Fibroblast of lung (primary cell): Measurements from ENCODE around the gene TP73. TPM values are rescaled to one million over a fixed set of nuclear protein-coding genes. Genes with fewer than 3 reads are reported as not detected.

ENCODE experiments used
- DNase-seq, 2 donors: peaks; one replicate each; pipeline versions ENCODE4 v3.0.0 to v3.0.0-alpha.2; 2010; ENCODE audit warnings: low read depth in 2 of 2
- H2AFZ ChIP-seq: 2 replicates; pipeline ENCODE4 v1.5.1; 2012; ENCODE audit warnings: low read length, control low read depth, inconsistent platforms
- H3K27ac ChIP-seq: 2 replicates; pipeline ENCODE4 v1.5.1; 2011; ENCODE audit warnings: low read length, control low read depth; ENCODE audit not compliant: insufficient read depth
- H3K27me3 ChIP-seq: 2 replicates; pipeline ENCODE4 v1.5.1; 2011; ENCODE audit warnings: mild to moderate bottlenecking, low read length; ENCODE audit not compliant: control insufficient read depth, insufficient read depth
- H3K36me3 ChIP-seq: 2 replicates; pipeline ENCODE4 v1.5.1; 2011; ENCODE audit warnings: low read length; ENCODE audit not compliant: control insufficient read depth, insufficient read depth
- H3K4me1 ChIP-seq: 2 replicates; pipeline ENCODE4 v1.5.1; 2011; ENCODE audit warnings: low read length; ENCODE audit not compliant: control insufficient read depth, insufficient read depth; ENCODE audit errors: extremely low read depth
- H3K4me2 ChIP-seq: 2 replicates; pipeline ENCODE4 v1.5.1; 2011; ENCODE audit warnings: low read length, control low read depth; ENCODE audit not compliant: insufficient read depth; ENCODE audit errors: extremely low read depth
- H3K4me3 ChIP-seq, 4 experiments: fragments of 200-600 bp in 1 of 4; sonication (generic) in 1 of 4; replicated peaks in 1 of 4; 2 replicates each; pipeline ENCODE4 v1.5.1; 2011 to 2016; ENCODE audit warnings: low read length in 4 of 4, low read depth in 3 of 4, mild to moderate bottlenecking in 3 of 4, control low read depth in 2 of 4, inconsistent platforms in 1 of 4, mixed read lengths in 1 of 4; ENCODE audit not compliant: insufficient read depth in 1 of 4; ENCODE audit errors: control extremely low read depth in 1 of 4
- H3K79me2 ChIP-seq: 2 replicates; pipeline ENCODE4 v1.5.1; 2012; ENCODE audit warnings: mild to moderate bottlenecking, low read length, inconsistent platforms; ENCODE audit not compliant: control insufficient read depth, insufficient read depth
- H3K9ac ChIP-seq: 2 replicates; pipeline ENCODE4 v1.5.1; 2011; ENCODE audit warnings: mild to moderate bottlenecking, low read length, control low read depth; ENCODE audit not compliant: insufficient read depth
- H3K9me3 ChIP-seq: 2 replicates; pipeline ENCODE4 v1.5.1; 2012; ENCODE audit warnings: low read depth, low read length; ENCODE audit not compliant: control insufficient read depth, insufficient read depth
- H4K20me1 ChIP-seq: 2 replicates; pipeline ENCODE4 v1.5.1; 2011; ENCODE audit warnings: low read length; ENCODE audit not compliant: control insufficient read depth, insufficient read depth; ENCODE audit errors: extremely low read depth
- EZH2 ChIP-seq: IDR thresholded peaks from 2 replicates; pipeline ENCODE4 v1.5.1; 2012; ENCODE audit warnings: low read length, control low read depth, mild to moderate bottlenecking; ENCODE audit errors: missing control alignments
- polyA plus RNA-seq, 2 donors: library from polyadenylated mRNA; depleted of rRNA in 1 of 2; stranded (reverse) in 1 of 2; unstranded in 1 of 2; fragments of >200 nt; gene quantifications; 2 replicates each; pipeline ENCODE4 v1.2.1, GENCODE V29; 2011 to 2012; ENCODE audit warnings: missing spikeins in 1 of 2
- total RNA-seq: library from RNA; depleted of rRNA; stranded (reverse); fragments of >200 nt; gene quantifications from 2 replicates; pipeline ENCODE4 v1.2.1, GENCODE V29; 2014
- TF ChIP-seq, protein P1 (sequence below), 2 donors: IDR thresholded peaks in 1 of 2; conservative IDR thresholded peaks in 1 of 2; 1 replicate in 1 of 2; 2 replicates in 1 of 2; pipeline ENCODE4 v1.5.1; 2011 to 2012; ENCODE audit warnings: low read length in 2 of 2, control low read depth in 1 of 2, inconsistent platforms in 1 of 2, low read depth in 1 of 2, mild to moderate bottlenecking in 1 of 2

Gene TP73
- total and polyA plus RNA-seq, 2 donors (not counting 1 experiment from before 2014, with no cell fraction given), result not detected

GRCh38 chr1:3677484-3677883, 25.2 kb downstream of the TP73 start:
- no peak for TF ChIP-seq EZH2
- TF ChIP-seq, protein P1, sequence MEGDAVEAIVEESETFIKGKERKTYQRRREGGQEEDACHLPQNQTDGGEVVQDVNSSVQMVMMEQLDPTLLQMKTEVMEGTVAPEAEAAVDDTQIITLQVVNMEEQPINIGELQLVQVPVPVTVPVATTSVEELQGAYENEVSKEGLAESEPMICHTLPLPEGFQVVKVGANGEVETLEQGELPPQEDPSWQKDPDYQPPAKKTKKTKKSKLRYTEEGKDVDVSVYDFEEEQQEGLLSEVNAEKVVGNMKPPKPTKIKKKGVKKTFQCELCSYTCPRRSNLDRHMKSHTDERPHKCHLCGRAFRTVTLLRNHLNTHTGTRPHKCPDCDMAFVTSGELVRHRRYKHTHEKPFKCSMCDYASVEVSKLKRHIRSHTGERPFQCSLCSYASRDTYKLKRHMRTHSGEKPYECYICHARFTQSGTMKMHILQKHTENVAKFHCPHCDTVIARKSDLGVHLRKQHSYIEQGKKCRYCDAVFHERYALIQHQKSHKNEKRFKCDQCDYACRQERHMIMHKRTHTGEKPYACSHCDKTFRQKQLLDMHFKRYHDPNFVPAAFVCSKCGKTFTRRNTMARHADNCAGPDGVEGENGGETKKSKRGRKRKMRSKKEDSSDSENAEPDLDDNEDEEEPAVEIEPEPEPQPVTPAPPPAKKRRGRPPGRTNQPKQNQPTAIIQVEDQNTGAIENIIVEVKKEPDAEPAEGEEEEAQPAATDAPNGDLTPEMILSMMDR (conservative IDR thresholded peaks at IDR 0.05 in 1 of 2, IDR thresholded peaks at IDR 0.05 in 1 of 2; ENCODE audit: low read depth in 1 of 2, low read length in 2 of 2), result no peak

DNA sequence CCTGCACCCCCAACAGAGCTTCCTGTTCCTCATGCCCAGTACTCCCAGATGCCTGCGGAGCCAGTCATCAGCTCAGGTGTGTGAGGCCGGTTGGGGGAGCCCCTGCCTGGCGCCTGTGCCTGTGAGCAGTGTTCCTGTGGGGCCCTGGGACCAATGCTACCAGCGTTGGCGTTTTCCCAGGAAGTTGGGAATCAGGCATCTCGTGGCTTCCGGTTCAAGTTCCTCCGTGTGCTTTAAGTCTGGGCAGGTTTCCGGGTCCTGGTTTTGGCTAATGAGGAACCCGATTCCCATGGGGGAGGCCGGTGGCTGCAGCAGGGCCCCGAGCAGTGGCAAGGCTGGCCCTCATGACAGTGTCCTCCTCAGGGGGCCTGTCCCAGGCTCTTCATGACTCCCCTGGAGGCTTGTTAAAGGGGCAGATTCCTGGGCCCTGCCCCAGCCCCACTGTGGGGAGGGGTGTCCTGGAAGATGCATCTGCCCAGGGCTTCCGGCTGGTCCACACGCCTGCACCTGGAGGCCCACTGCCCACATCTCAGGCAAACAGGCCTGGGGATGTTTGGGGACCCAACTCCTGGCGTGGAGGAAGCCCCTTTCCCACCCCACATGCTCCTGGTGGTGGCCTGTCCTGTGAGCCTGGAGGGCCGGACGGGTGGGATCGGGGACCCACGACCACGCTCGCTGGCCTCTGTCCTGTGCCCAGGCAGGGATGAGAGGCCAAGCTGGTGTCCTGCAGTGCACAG, 26.2 kb downstream of the TP73 start:
- Histone ChIP-seq H3K4me2 (no peak overlapping the region), H3K4me3 (no peak overlapping the region), H4K20me1 (no peaks in the 10 kb centered on the region), H3K27ac (no peak overlapping the region), H3K9me3 (no peaks in the 10 kb centered on the region), H3K36me3 (no peaks in the 10 kb centered on the region), H2AFZ (no peak overlapping the region), H3K9ac (no peak overlapping the region), H3K79me2 (no peaks in the 10 kb centered on the region), H3K27me3 (no peaks in the 10 kb centered on the region), H3K4me1 (no peaks in the 10 kb centered on the region)
- no peak for TF ChIP-seq EZH2
- TF ChIP-seq, protein P1 (conservative IDR thresholded peaks at IDR 0.05 in 1 of 2, IDR thresholded peaks at IDR 0.05 in 1 of 2; ENCODE audit: low read depth in 1 of 2, low read length in 2 of 2), result no peak
- DNase-seq, result no peak

More at GRCh38 chr1:3677484-3677883, 25.2 kb downstream of the TP73 start:
- Histone ChIP-seq H3K9me3 (no peaks in the 10 kb centered on the region), H3K79me2 (no peaks in the 10 kb centered on the region), H3K36me3 (no peaks in the 10 kb centered on the region), H3K27me3 (no peaks in the 10 kb centered on the region), H3K9ac (no peak overlapping the region), H3K27ac (no peak overlapping the region), H3K4me3 (no peak overlapping the region), H4K20me1 (no peaks in the 10 kb centered on the region), H3K4me2 (no peak overlapping the region), H2AFZ (no peak overlapping the region), H3K4me1 (no peaks in the 10 kb centered on the region)
- DNase-seq, result no peak

- Histone ChIP-seq H3K4me1 (no peaks in the 10 kb centered on the region), H2AFZ (no peak overlapping the region), H3K27me3 (no peaks in the 10 kb centered on the region), H3K4me3 (no peak overlapping the region), H3K4me2 (no peak overlapping the region), H4K20me1 (no peaks in the 10 kb centered on the region), H3K9me3 (no peaks in the 10 kb centered on the region), H3K27ac (no peak overlapping the region), H3K79me2 (no peaks in the 10 kb centered on the region), H3K9ac (no peak overlapping the region), H3K36me3 (no peaks in the 10 kb centered on the region)
- DNase-seq, result no peak
- TF ChIP-seq, protein P1 (conservative IDR thresholded peaks at IDR 0.05 in 1 of 2, IDR thresholded peaks at IDR 0.05 in 1 of 2; ENCODE audit: low read depth in 1 of 2, low read length in 2 of 2), result no peak
- no peak for TF ChIP-seq EZH2
Measured at GRCh38 chr1:3679098-3679555, 26.8 kb downstream of the TP73 start.
